ENCODE results near the gene EHBP1L1.
"Not testable (repeated sequence)": the region's sequence is repeated elsewhere in the genome, so short reads cannot be mapped to it uniquely, and the experiment has no call there.

DNA sequence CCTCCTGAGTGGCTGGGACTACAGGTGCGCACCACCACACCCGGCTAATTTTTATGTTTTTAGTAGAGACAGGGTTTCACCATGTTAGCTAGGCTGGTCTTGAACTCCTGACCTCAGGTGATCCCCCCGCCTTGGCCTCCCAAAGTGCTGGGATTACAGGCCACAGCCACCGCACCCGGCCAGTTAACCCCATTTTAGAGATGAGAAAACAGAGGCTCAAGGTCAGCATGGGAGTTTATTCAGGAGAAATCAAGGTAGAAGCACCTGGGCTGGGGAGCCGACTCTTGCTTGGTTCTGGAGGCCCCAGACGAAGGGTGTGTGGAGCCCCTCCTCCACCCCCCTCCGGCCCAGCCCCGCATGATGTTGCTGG, 63.4 kb downstream of the EHBP1L1 start:
- TF ChIP-seq PHF8 (IDR thresholded peaks at IDR 0.05; ENCODE audit: borderline replicate concordance, low read depth); RAD21 (conservative IDR thresholded peaks at IDR 0.05 in 1 of 2, IDR thresholded peaks at IDR 0.05 in 1 of 2); CHD2 (IDR thresholded peaks at IDR 0.05; ENCODE audit: low read length, partially characterized antibody); CEBPB (IDR thresholded peaks at IDR 0.05); CBX8 (IDR thresholded peaks at IDR 0.05): not testable (repeated sequence)
- TF ChIP-seq, protein P1, sequence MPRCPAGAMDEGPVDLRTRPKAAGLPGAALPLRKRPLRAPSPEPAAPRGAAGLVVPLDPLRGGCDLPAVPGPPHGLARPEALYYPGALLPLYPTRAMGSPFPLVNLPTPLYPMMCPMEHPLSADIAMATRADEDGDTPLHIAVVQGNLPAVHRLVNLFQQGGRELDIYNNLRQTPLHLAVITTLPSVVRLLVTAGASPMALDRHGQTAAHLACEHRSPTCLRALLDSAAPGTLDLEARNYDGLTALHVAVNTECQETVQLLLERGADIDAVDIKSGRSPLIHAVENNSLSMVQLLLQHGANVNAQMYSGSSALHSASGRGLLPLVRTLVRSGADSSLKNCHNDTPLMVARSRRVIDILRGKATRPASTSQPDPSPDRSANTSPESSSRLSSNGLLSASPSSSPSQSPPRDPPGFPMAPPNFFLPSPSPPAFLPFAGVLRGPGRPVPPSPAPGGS (IDR thresholded peaks at IDR 0.05): not testable (repeated sequence)
- TF ChIP-seq, protein P2, sequence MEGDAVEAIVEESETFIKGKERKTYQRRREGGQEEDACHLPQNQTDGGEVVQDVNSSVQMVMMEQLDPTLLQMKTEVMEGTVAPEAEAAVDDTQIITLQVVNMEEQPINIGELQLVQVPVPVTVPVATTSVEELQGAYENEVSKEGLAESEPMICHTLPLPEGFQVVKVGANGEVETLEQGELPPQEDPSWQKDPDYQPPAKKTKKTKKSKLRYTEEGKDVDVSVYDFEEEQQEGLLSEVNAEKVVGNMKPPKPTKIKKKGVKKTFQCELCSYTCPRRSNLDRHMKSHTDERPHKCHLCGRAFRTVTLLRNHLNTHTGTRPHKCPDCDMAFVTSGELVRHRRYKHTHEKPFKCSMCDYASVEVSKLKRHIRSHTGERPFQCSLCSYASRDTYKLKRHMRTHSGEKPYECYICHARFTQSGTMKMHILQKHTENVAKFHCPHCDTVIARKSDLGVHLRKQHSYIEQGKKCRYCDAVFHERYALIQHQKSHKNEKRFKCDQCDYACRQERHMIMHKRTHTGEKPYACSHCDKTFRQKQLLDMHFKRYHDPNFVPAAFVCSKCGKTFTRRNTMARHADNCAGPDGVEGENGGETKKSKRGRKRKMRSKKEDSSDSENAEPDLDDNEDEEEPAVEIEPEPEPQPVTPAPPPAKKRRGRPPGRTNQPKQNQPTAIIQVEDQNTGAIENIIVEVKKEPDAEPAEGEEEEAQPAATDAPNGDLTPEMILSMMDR (IDR thresholded peaks at IDR 0.05): not testable (repeated sequence)
- TF ChIP-seq, protein P3, sequence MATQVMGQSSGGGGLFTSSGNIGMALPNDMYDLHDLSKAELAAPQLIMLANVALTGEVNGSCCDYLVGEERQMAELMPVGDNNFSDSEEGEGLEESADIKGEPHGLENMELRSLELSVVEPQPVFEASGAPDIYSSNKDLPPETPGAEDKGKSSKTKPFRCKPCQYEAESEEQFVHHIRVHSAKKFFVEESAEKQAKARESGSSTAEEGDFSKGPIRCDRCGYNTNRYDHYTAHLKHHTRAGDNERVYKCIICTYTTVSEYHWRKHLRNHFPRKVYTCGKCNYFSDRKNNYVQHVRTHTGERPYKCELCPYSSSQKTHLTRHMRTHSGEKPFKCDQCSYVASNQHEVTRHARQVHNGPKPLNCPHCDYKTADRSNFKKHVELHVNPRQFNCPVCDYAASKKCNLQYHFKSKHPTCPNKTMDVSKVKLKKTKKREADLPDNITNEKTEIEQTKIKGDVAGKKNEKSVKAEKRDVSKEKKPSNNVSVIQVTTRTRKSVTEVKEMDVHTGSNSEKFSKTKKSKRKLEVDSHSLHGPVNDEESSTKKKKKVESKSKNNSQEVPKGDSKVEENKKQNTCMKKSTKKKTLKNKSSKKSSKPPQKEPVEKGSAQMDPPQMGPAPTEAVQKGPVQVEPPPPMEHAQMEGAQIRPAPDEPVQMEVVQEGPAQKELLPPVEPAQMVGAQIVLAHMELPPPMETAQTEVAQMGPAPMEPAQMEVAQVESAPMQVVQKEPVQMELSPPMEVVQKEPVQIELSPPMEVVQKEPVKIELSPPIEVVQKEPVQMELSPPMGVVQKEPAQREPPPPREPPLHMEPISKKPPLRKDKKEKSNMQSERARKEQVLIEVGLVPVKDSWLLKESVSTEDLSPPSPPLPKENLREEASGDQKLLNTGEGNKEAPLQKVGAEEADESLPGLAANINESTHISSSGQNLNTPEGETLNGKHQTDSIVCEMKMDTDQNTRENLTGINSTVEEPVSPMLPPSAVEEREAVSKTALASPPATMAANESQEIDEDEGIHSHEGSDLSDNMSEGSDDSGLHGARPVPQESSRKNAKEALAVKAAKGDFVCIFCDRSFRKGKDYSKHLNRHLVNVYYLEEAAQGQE (IDR thresholded peaks at IDR 0.05): not testable (repeated sequence)

All from A549 (cell line).